C4-2B (cell line): ENCODE results near the gene RAPSN.
A peak's percentile ranks its signal among the peaks of the same experiment; 100 is the strongest.
"Not testable (repeated sequence)": the region's sequence is repeated elsewhere in the genome, so short reads cannot be mapped to it uniquely, and the experiment has no call there.

Source experiments
- H3K27ac ChIP-seq: fragments of 450-650 bp; 2 replicates; pipeline ENCODE4 v1.5.1; 2017
- ZFX ChIP-seq: fragments of 450-650 bp; IDR thresholded peaks from 2 replicates; pipeline ENCODE4 v1.6.1; 2017
- TF ChIP-seq, protein P1 (sequence below): fragments of 450-650 bp; conservative IDR thresholded peaks from 2 replicates; pipeline ENCODE4 v1.5.1; 2017; ENCODE audit warnings: mild to moderate bottlenecking

Gene RAPSN

GRCh38 chr11:47466201-47466600 lies 17.3 kb upstream of the RAPSN start:
- TF ChIP-seq ZFX: no peak
- TF ChIP-seq, protein P1, sequence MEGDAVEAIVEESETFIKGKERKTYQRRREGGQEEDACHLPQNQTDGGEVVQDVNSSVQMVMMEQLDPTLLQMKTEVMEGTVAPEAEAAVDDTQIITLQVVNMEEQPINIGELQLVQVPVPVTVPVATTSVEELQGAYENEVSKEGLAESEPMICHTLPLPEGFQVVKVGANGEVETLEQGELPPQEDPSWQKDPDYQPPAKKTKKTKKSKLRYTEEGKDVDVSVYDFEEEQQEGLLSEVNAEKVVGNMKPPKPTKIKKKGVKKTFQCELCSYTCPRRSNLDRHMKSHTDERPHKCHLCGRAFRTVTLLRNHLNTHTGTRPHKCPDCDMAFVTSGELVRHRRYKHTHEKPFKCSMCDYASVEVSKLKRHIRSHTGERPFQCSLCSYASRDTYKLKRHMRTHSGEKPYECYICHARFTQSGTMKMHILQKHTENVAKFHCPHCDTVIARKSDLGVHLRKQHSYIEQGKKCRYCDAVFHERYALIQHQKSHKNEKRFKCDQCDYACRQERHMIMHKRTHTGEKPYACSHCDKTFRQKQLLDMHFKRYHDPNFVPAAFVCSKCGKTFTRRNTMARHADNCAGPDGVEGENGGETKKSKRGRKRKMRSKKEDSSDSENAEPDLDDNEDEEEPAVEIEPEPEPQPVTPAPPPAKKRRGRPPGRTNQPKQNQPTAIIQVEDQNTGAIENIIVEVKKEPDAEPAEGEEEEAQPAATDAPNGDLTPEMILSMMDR: no peak
- H3K27ac ChIP-seq: no peak overlapping the region

DNA sequence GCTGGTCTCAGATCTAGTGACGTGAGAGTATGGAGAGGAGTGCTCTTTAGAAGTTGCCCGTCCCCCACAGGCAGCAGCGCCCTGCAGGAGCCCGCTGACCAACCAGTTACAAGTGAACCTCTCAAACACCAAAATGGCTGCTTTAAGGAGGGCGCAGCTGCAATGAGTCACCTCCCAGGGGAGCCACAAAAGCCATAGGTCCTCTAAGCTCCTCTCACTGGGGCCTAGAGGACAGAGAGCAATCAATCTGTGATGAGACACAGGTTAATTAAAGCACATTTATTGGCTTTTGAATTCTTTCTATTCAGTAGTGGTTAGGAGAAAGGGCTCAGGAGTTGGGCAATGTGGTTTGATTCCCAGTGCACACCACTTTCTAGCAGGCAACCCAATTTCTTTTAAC lies 15.5 kb upstream of the RAPSN start:
- no peak overlapping the region for H3K27ac ChIP-seq
- no peak for TF ChIP-seq ZFX
- TF ChIP-seq, protein P1: no peak

- TF ChIP-seq, protein P1: no peak
- TF ChIP-seq ZFX: no peak
- no peak overlapping the region for H3K27ac ChIP-seq
These were observed 12.9 kb upstream of the RAPSN start for GRCh38 chr11:47461876-47462275.

- no peak overlapping the region for H3K27ac ChIP-seq
- no peak for TF ChIP-seq ZFX
- TF ChIP-seq, protein P1: no peak
These were observed 11.8 kb upstream of the RAPSN start for GRCh38 chr11:47460571-47461235.

- TF ChIP-seq, protein P1: peak; percentile 87
These were observed 5.3 kb upstream of the RAPSN start for GRCh38 chr11:47454258-47454671.

DNA sequence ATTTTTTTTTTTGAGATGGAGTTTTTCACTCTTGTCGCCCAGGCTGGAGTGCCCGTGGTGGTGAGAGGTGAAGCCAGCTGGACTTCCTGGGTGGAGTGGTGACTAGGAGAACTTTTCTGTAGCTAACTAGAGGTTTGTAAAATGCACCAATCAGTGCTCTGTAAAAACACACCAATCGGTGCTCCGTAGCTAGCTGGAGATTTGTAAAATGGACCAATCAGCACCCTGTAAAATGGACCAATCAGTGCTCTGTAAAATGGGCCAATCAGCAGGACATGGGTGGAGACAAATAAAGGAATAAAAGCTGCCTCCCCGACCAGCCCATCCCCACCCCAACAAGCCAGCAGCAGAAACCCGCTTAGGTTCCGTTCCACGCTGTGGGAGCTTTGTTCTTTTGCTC lies 4.4 kb upstream of the RAPSN start:
- no peak for TF ChIP-seq ZFX
- TF ChIP-seq, protein P1: no peak
- no peak overlapping the region for H3K27ac ChIP-seq

More at GRCh38 chr11:47454258-47454671, 5.3 kb upstream of the RAPSN start:
- not testable (repeated sequence) for H3K27ac ChIP-seq

DNA sequence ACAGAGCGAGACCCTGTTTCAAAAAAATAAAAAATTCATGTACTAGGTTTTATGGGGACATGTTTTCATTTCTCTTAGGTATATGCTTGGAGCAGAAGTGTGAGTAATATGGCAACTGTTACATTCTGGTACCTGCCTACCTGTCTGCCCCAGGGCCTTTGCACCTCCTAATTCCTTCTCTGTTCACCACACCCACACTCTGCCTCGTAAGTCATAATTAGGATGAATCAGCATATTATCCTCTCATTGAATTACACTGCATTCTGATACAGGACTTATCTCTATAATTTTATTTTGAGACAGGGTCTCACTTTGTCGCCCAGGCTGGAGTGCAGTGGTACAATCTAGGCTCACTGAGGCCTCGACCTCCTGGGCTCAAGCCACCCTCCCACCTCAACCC lies 3.1 kb upstream of the RAPSN start:
- H3K27ac ChIP-seq: no peak overlapping the region
- TF ChIP-seq, protein P1: no peak
- no peak for TF ChIP-seq ZFX
